ENCODE measurements around the gene NRF1. TPM values are rescaled to one million over a fixed set of nuclear protein-coding genes. Genes with fewer than 3 reads are reported as not detected.

NRF1 gene
- total and polyA plus RNA-seq, 10 of the 15 experiments (the other 5 are each of a cell fraction or from before 2014, with no cell fraction given): 3.5 to 23.1 (median 13.5) TPM

GRCh38 chr7:129799350-129799955, 187.9 kb downstream of the NRF1 start:
- CTCF ChIA-PET: interaction anchor here (0.7 to 1.1 kb wide), 2 partner anchors 30 to 31 kb away, joined by 3 read pairs; no protein-coding TSS in a partner anchor
- in situ Hi-C loops (cut with MboI) (no loop called here), intact Hi-C loops (cut with micrococcal nuclease; ENCODE audit: unreplicated experiment) (no loop called here)
- WGBS (ENCODE audit: insufficient coverage, insufficient replicate concordance, low lambda C conversion rate, missing lambda C conversion rate): 34% methylated on average over 13 of the region's 13 CpGs
- H3K27ac ChIP-seq (ENCODE audit: control insufficient read depth, insufficient read depth): no peak overlapping the region
- H2AFZ ChIP-seq (ENCODE audit: control insufficient read depth, low read depth, low read length): no peak overlapping the region
- no peak for DNase-seq (ENCODE audit: low read depth, low spot score)
- H3K27me3 ChIP-seq (replicated peaks in 1 of 2; ENCODE audit: control insufficient read depth in 2 of 2, insufficient read depth in 2 of 2, low read length in 1 of 2): no peaks in the 10 kb centered on the region; a peak in 1 of 4 replicates
- H3K4me1 ChIP-seq (ENCODE audit: control insufficient read depth, insufficient read depth, low read length): no peaks in the 10 kb centered on the region
- H3K4me2 ChIP-seq (ENCODE audit: control insufficient read depth, insufficient read depth): no peak overlapping the region
- peak; percentile 21; the same call in 2 of the 3 replicates for ATAC-seq
- no peaks in the 10 kb centered on the region for H4K20me1 ChIP-seq (ENCODE audit: control insufficient read depth, insufficient read depth)
- no peak for FAIRE-seq
- H3K9ac ChIP-seq (ENCODE audit: control insufficient read depth, insufficient read depth, low read length): no peak overlapping the region
- POLR2A ChIA-PET: no interaction called here
- TF ChIP-seq ZBED1 (IDR thresholded peaks at IDR 0.05; ENCODE audit: borderline replicate concordance) (no peak), TCF12 (IDR thresholded peaks at IDR 0.05; ENCODE audit: low read depth, low read length) (no peak), ZNF384 (IDR thresholded peaks at IDR 0.05; ENCODE audit: borderline replicate concordance, low read depth, low read length) (no peak), SMARCA5 (IDR thresholded peaks at IDR 0.05) (no peak), SIX5 (IDR thresholded peaks at IDR 0.05; ENCODE audit: low read depth, low read length, severe bottlenecking) (no peak), RB1 (IDR thresholded peaks at IDR 0.05; ENCODE audit: borderline replicate concordance) (no peak), CHD4 (IDR thresholded peaks at IDR 0.05) (no peak), NFYB (IDR thresholded peaks at IDR 0.05; ENCODE audit: insufficient read depth, low read depth, low read length) (no peak)
- TF ChIP-seq, protein P1, sequence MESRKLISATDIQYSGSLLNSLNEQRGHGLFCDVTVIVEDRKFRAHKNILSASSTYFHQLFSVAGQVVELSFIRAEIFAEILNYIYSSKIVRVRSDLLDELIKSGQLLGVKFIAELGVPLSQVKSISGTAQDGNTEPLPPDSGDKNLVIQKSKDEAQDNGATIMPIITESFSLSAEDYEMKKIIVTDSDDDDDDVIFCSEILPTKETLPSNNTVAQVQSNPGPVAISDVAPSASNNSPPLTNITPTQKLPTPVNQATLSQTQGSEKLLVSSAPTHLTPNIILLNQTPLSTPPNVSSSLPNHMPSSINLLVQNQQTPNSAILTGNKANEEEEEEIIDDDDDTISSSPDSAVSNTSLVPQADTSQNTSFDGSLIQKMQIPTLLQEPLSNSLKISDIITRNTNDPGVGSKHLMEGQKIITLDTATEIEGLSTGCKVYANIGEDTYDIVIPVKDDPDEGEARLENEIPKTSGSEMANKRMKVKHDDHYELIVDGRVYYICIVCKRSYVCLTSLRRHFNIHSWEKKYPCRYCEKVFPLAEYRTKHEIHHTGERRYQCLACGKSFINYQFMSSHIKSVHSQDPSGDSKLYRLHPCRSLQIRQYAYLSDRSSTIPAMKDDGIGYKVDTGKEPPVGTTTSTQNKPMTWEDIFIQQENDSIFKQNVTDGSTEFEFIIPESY (IDR thresholded peaks at IDR 0.05): no peak
- H3K79me2 ChIP-seq (ENCODE audit: control insufficient read depth, insufficient read depth, low read length): no peaks in the 10 kb centered on the region
- no peak overlapping the region for H3K4me3 ChIP-seq
- H3K36me3 ChIP-seq (ENCODE audit: control insufficient read depth in 2 of 2, insufficient read depth in 2 of 2, low read length in 1 of 2): no peaks in the 10 kb centered on the region
- H3K9me3 ChIP-seq (replicated peaks; ENCODE audit: control insufficient read depth, insufficient read depth, low read length): no peaks in the 10 kb centered on the region
- no TSS peak for BruUV-seq (replicated peaks)
- SMC1A ChIA-PET (ENCODE audit: uncharacterized antibody, unreplicated experiment): no interaction called here
- RAD21 ChIA-PET (ENCODE audit: unreplicated experiment): no interaction called here
